HepG2 (cell line): Measurements from ENCODE around the gene TBC1D1. TPM values are rescaled to one million over a fixed set of nuclear protein-coding genes. Genes with fewer than 3 reads are reported as not detected.

ENCODE experiments used
- BCL6 ChIP-seq: IDR thresholded peaks from 2 replicates; pipeline ENCODE4 v1.6.1; 2016; ENCODE audit warnings: missing genetic modification reagents, missing compliant biosample characterization
- RARA ChIP-seq: IDR thresholded peaks from 2 replicates; pipeline ENCODE4 v1.6.1; 2016; ENCODE audit warnings: missing genetic modification reagents, missing compliant biosample characterization
- REL ChIP-seq: sonication (generic); formaldehyde crosslinking; conservative IDR thresholded peaks from 2 replicates; pipeline ENCODE4 v1.8.0; 2022; ENCODE audit warnings: mild to moderate bottlenecking, missing genetic modification reagents, moderate library complexity
- ZBED4 ChIP-seq: sonication (generic); formaldehyde crosslinking; IDR thresholded peaks from 2 replicates; pipeline ENCODE4 v1.4.0; 2020; ENCODE audit warnings: missing genetic modification reagents, borderline replicate concordance
- ZNF713 ChIP-seq: sonication (generic); formaldehyde crosslinking; IDR thresholded peaks from 2 replicates; pipeline ENCODE4 v1.4.0; 2020; ENCODE audit warnings: mild to moderate bottlenecking, missing genetic modification reagents
- ZNF780A ChIP-seq: sonication (generic); formaldehyde crosslinking; IDR thresholded peaks from 2 replicates; pipeline ENCODE4 v1.8.0; 2022; ENCODE audit warnings: mild to moderate bottlenecking, missing genetic modification reagents, moderate library complexity
- polyA plus RNA-seq, 8 experiments: library from polyadenylated mRNA; depleted of rRNA in 3 of 8; stranded (reverse) in 7 of 8; unstranded in 1 of 8; fragments of >200 nt; fragmentation: Illumina TruSeq in 4 of 8; extraction: Trizol in 4 of 8; gene quantifications; 2 replicates each; pipeline versions ENCODE4 v1.2.1 to v1.2.3, GENCODE V29; 2011 to 2016; ENCODE audit warnings: low read depth in 4 of 8, missing spikeins in 1 of 8, mixed read lengths in 1 of 8; ENCODE audit not compliant: insufficient read depth in 1 of 8
- total RNA-seq, 5 experiments: library from RNA; depleted of rRNA; stranded (reverse); fragments of >200 nt; fragmentation: Illumina TruSeq; extraction: Trizol; gene quantifications; 2 replicates each; pipeline ENCODE4 v1.2.3, GENCODE V29; 2016; ENCODE audit warnings: low read depth in 1 of 5
- TF ChIP-seq, protein P1 (sequence below): IDR thresholded peaks from 2 replicates; pipeline ENCODE4 v1.4.0; 2020; ENCODE audit warnings: mild to moderate bottlenecking, missing genetic modification reagents
- TF ChIP-seq, protein P2 (sequence below): fragments of 450-650 bp; IDR thresholded peaks from 2 replicates; pipeline ENCODE4 v1.6.1; 2017; ENCODE audit warnings: mild to moderate bottlenecking

TBC1D1 gene
- total and polyA plus RNA-seq, 2 of the 13 experiments (the other 11 are each of a cell fraction or from before 2014, with no cell fraction given), result 37.3 to 62.8 TPM

DNA sequence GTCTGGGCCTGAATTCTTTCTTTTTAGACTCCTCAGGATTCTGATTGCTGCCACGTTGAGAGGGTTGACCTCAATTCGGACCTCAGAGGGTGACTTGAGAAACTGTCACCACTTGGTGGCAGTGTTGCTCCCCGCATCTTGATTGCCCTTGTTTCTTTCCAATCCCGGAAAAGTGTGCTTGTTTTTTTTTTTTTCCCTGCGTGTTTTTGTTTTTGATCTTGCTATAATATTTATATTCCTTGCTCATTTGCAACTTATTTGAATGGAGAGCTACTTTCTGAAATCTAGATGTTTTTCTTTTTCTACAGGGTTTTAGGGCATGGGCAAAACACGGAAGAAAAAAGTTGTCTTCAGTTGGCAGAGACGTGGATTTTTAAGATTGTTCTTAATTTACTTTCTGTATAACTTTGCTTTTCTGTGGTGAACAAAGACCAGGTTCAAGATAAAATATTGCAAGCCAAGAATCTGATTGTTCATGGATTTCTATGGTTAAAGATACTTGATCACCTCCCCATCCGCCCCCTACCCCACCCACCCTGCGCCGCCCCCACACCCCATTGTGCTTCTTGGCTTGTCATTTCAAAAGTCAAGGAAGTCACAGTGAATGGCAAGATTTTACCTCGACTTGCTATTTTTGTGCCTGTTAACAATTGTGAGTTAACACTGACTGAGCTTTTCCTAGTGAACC, 171.3 kb downstream of the TBC1D1 start (continued):
- no peak for TF ChIP-seq ZBED4
- TF ChIP-seq, protein P1, sequence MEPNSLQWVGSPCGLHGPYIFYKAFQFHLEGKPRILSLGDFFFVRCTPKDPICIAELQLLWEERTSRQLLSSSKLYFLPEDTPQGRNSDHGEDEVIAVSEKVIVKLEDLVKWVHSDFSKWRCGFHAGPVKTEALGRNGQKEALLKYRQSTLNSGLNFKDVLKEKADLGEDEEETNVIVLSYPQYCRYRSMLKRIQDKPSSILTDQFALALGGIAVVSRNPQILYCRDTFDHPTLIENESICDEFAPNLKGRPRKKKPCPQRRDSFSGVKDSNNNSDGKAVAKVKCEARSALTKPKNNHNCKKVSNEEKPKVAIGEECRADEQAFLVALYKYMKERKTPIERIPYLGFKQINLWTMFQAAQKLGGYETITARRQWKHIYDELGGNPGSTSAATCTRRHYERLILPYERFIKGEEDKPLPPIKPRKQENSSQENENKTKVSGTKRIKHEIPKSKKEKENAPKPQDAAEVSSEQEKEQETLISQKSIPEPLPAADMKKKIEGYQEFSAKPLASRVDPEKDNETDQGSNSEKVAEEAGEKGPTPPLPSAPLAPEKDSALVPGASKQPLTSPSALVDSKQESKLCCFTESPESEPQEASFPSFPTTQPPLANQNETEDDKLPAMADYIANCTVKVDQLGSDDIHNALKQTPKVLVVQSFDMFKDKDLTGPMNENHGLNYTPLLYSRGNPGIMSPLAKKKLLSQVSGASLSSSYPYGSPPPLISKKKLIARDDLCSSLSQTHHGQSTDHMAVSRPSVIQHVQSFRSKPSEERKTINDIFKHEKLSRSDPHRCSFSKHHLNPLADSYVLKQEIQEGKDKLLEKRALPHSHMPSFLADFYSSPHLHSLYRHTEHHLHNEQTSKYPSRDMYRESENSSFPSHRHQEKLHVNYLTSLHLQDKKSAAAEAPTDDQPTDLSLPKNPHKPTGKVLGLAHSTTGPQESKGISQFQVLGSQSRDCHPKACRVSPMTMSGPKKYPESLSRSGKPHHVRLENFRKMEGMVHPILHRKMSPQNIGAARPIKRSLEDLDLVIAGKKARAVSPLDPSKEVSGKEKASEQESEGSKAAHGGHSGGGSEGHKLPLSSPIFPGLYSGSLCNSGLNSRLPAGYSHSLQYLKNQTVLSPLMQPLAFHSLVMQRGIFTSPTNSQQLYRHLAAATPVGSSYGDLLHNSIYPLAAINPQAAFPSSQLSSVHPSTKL (CRISPR knock-in tag), result peak; percentile 19; the same call in 1 of the 2 replicates
- no peak for TF ChIP-seq ZNF780A (CRISPR knock-in tag)
- TF ChIP-seq REL, result no peak
- TF ChIP-seq, protein P2, sequence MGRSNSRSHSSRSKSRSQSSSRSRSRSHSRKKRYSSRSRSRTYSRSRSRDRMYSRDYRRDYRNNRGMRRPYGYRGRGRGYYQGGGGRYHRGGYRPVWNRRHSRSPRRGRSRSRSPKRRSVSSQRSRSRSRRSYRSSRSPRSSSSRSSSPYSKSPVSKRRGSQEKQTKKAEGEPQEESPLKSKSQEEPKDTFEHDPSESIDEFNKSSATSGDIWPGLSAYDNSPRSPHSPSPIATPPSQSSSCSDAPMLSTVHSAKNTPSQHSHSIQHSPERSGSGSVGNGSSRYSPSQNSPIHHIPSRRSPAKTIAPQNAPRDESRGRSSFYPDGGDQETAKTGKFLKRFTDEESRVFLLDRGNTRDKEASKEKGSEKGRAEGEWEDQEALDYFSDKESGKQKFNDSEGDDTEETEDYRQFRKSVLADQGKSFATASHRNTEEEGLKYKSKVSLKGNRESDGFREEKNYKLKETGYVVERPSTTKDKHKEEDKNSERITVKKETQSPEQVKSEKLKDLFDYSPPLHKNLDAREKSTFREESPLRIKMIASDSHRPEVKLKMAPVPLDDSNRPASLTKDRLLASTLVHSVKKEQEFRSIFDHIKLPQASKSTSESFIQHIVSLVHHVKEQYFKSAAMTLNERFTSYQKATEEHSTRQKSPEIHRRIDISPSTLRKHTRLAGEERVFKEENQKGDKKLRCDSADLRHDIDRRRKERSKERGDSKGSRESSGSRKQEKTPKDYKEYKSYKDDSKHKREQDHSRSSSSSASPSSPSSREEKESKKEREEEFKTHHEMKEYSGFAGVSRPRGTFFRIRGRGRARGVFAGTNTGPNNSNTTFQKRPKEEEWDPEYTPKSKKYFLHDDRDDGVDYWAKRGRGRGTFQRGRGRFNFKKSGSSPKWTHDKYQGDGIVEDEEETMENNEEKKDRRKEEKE, result no peak
- peak; percentile 27; the same call in 1 of the 2 replicates for TF ChIP-seq RARA (CRISPR knock-in tag)
- TF ChIP-seq BCL6, result peak; percentile 49; the same call in 1 of the 2 replicates
- TF ChIP-seq ZNF713 (CRISPR knock-in tag), result no peak
